Peyer's patch (tissue), 4 donors: ENCODE measurements around the gene C20orf96. TPM values are rescaled to one million over a fixed set of nuclear protein-coding genes. Genes with fewer than 3 reads are reported as not detected.
A peak's percentile ranks its signal among the peaks of the same experiment; 100 is the strongest.

Source experiments
- DNase-seq, 3 donors: peaks; one replicate each; pipeline ENCODE4 v3.0.0-alpha.2; 2017 to 2019
- H3K27ac ChIP-seq, 4 donors: fragments of 200-600 bp; sonication (generic); one replicate each; pipeline ENCODE4 v1.5.1; 2016 to 2019
- H3K27me3 ChIP-seq, 2 donors: fragments of 200-600 bp; sonication (generic); one replicate each; pipeline ENCODE4 v1.5.1; 2019
- H3K36me3 ChIP-seq, 3 donors: fragments of 200-600 bp; sonication (generic); one replicate each; pipeline ENCODE4 v1.5.1; 2016 to 2019
- H3K4me1 ChIP-seq, 4 donors: fragments of 200-600 bp; sonication (generic); one replicate each; pipeline ENCODE4 v1.5.1; 2016 to 2019
- H3K4me3 ChIP-seq, 4 donors: fragments of 200-600 bp; sonication (generic); 1 replicate in 3 of 4; 2 replicates in 1 of 4; pipeline ENCODE4 v1.5.1; 2016 to 2019; ENCODE audit warnings: mild to moderate bottlenecking in 1 of 4
- H3K9me3 ChIP-seq, 4 donors: fragments of 200-600 bp; sonication (generic); one replicate each; pipeline ENCODE4 v1.5.1; 2016 to 2019; ENCODE audit warnings: mild to moderate bottlenecking in 1 of 4
- POLR2A ChIP-seq, 2 donors: fragments of 450-650 bp; IDR thresholded peaks; one replicate each; pipeline ENCODE4 v1.5.1; 2017; ENCODE audit warnings: antibody characterized with exemption in 2 of 2, mild to moderate bottlenecking in 2 of 2, moderate library complexity in 2 of 2
- total RNA-seq, 4 donors: library from RNA; depleted of rRNA; stranded (reverse); fragments of >200 nt; gene quantifications; one replicate each; pipeline ENCODE4 v1.1.0, GENCODE V29; 2016
- TF ChIP-seq, protein P1 (sequence below), 6 experiments: fragments of 450-650 bp in 4 of 6; fragments of 200-600 bp in 2 of 6; sonication (generic) in 1 of 6; IDR thresholded peaks; one replicate each; pipeline ENCODE4 v1.5.1; 2017 to 2019; ENCODE audit warnings: antibody characterized with exemption in 6 of 6, mild to moderate bottlenecking in 3 of 6, moderate library complexity in 1 of 6

Gene C20orf96
- total RNA-seq, 4 donors from 2014 or later: 6.3 to 41.3 (median 10.5) TPM

DNA sequence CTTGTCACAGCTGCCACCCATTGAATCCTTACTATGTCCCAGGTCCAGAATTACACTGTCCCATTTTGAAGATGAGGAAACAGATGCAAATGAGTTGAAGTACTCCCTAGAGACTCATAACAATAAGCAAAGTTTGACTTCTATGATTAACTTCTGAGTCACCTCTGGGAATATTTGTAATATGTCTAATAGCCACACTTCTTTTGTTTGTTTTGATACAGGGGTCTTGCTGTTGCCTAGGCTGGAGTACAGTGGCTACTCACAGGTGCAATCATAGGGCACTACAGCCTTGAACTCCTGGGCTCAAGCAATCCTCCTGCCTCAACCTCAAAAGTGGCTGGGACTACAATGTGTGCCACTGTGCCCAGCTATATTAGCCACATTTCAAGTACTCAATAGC is 23.4 kb upstream of the C20orf96 start:
- H3K4me1 ChIP-seq: peaks cover 0 to 6% (median 0%) of the 10 kb centered on the region in 4 donors
- DNase-seq: no peak
- H3K27ac ChIP-seq: no peak overlapping the region
- H3K36me3 ChIP-seq: no peaks in the 10 kb centered on the region
- no peaks in the 10 kb centered on the region for H3K9me3 ChIP-seq
- H3K4me3 ChIP-seq: no peak overlapping the region
- no peaks in the 10 kb centered on the region for H3K27me3 ChIP-seq
- TF ChIP-seq, protein P1, sequence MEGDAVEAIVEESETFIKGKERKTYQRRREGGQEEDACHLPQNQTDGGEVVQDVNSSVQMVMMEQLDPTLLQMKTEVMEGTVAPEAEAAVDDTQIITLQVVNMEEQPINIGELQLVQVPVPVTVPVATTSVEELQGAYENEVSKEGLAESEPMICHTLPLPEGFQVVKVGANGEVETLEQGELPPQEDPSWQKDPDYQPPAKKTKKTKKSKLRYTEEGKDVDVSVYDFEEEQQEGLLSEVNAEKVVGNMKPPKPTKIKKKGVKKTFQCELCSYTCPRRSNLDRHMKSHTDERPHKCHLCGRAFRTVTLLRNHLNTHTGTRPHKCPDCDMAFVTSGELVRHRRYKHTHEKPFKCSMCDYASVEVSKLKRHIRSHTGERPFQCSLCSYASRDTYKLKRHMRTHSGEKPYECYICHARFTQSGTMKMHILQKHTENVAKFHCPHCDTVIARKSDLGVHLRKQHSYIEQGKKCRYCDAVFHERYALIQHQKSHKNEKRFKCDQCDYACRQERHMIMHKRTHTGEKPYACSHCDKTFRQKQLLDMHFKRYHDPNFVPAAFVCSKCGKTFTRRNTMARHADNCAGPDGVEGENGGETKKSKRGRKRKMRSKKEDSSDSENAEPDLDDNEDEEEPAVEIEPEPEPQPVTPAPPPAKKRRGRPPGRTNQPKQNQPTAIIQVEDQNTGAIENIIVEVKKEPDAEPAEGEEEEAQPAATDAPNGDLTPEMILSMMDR (IDR thresholded peaks at IDR 0.05): no peak
- TF ChIP-seq POLR2A (IDR thresholded peaks at IDR 0.05): no peak

DNA sequence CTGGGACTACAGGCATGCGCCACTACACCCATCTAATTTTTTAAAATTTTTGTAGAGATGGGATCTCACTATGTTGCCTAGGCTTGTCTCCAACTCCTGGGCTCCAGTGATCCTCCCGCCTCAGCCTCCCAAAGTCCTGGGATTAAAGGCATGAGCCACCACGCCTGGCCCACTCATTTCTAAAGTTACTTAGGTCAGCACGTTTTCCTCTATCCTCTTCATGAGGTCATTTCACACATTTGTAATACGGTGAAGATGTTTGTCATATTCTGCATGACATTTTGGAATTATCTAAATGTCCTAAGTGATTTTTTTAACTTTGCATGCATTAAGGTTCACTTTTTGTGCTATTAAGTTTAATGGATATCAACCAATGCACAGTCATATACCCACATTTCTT is 22.9 kb upstream of the C20orf96 start:
- Histone ChIP-seq H3K27ac (no peak overlapping the region), H3K27me3 (no peaks in the 10 kb centered on the region), H3K4me3 (no peak overlapping the region), H3K36me3 (no peaks in the 10 kb centered on the region), H3K9me3 (no peaks in the 10 kb centered on the region), H3K4me1 (peaks cover 0 to 6% (median 0%) of the 10 kb centered on the region in 4 donors)
- TF ChIP-seq, protein P1 (IDR thresholded peaks at IDR 0.05): no peak
- no peak for TF ChIP-seq POLR2A (IDR thresholded peaks at IDR 0.05)
- no peak for DNase-seq

DNA sequence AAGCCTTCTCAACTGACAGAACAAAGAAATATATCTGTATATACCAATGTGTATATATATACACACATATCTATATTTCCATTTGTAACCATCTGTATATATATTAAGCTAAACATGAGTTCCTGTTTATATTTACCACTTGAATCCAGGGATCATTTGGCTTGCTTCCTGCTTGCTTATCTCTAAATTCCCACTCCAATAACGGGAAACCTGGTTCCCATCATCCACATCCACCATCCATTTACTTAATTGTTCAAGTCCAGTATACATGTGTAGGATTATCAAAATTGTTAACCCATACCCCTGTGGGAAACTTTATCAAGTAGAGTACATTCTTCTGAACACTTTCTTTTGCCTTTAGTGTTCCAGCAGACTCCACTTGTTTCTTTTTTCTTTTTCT is 22.3 kb upstream of the C20orf96 start:
- no peak for DNase-seq
- Histone ChIP-seq H3K9me3 (no peaks in the 10 kb centered on the region), H3K4me3 (no peak overlapping the region), H3K27me3 (no peaks in the 10 kb centered on the region), H3K36me3 (no peaks in the 10 kb centered on the region), H3K27ac (no peak overlapping the region), H3K4me1 (peaks cover 0 to 6% (median 0%) of the 10 kb centered on the region in 4 donors)
- TF ChIP-seq, protein P1 (IDR thresholded peaks at IDR 0.05): no peak
- no peak for TF ChIP-seq POLR2A (IDR thresholded peaks at IDR 0.05)

DNA sequence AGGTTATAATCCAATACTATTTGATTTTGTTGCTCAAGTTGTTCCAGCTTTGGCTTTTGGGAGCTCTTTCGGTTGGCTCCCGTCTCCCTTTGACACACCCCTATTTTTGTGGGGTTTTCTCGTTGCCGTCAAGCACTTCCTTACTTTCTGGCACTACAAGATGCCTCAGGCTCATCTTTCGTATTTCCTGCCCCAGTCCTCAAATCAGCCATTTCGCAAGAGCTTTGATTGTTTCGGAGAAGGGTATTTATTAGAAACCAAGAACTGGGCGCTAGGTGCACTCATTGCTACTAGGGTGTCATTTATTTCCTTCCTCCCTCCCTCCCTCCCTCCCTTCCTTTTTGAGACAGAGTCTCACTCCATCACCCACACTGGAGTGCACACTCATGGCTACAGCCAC is 21.5 kb upstream of the C20orf96 start:
- Histone ChIP-seq H3K27ac (no peak overlapping the region), H3K36me3 (no peaks in the 10 kb centered on the region), H3K27me3 (no peaks in the 10 kb centered on the region), H3K9me3 (no peaks in the 10 kb centered on the region), H3K4me3 (no peak overlapping the region), H3K4me1 (peaks cover 0 to 6% (median 0%) of the 10 kb centered on the region in 4 donors)
- TF ChIP-seq POLR2A (IDR thresholded peaks at IDR 0.05): no peak
- DNase-seq: no peak

DNA sequence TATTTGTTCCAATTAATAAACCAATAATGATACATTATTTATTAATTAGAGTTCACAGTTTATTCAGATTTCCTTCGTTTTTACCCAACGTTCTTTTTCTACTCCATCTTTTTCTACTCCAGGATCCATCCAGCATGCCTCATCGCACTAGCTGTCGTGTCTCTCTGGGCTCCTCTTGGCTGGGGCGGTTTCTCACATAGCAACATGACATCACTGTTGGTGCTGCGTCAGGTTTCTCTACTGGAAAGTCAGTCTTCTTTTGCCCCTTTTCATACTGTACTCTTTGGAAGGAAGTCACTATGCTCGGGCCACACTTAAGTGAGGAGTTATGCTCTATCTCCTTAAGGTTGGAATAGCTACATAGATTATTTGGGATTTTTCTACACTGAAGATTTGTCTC is 21.1 kb upstream of the C20orf96 start:
- no peak for DNase-seq
- TF ChIP-seq POLR2A (IDR thresholded peaks at IDR 0.05): no peak
- TF ChIP-seq, protein P1 (IDR thresholded peaks at IDR 0.05): no peak
- no peak overlapping the region for H3K4me3 ChIP-seq
- H3K9me3 ChIP-seq: no peaks in the 10 kb centered on the region
- no peaks in the 10 kb centered on the region for H3K27me3 ChIP-seq
- no peaks in the 10 kb centered on the region for H3K36me3 ChIP-seq
- no peak overlapping the region for H3K27ac ChIP-seq
- H3K4me1 ChIP-seq: peaks cover 0 to 6% (median 0%) of the 10 kb centered on the region in 4 donors

DNA sequence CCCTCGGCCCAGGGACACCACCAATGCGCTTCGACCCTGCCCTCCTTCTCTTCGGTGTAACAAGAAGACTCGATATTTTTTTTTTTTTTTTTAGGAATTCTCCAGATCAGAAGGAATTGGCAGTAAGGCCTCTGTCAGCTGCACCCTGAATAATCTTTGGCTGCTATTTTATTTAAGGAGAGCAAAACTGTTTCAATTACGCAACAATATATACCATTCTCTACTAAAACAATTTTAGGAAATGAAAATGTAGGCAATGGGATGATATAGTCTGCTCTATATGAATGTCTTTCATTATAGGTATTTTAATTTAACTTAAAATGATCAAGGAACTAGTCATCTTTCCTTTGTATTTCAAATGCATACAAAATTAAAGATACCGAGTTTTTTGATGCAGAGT is 20.1 kb upstream of the C20orf96 start:
- H3K4me3 ChIP-seq: peak overlapping the region in 3 of 4 donors; percentile 28 to 47 (median 37)
- DNase-seq: no peak
- TF ChIP-seq, protein P1 (IDR thresholded peaks at IDR 0.05): no peak
- TF ChIP-seq POLR2A (IDR thresholded peaks at IDR 0.05): no peak
- H3K9me3 ChIP-seq: no peaks in the 10 kb centered on the region
- H3K36me3 ChIP-seq: no peaks in the 10 kb centered on the region
- peaks cover 0 to 6% (median 0%) of the 10 kb centered on the region in 4 donors for H3K4me1 ChIP-seq
- peak overlapping the region in 1 of 4 donors; percentile 86 for H3K27ac ChIP-seq
- H3K27me3 ChIP-seq: no peaks in the 10 kb centered on the region
